Measurements from ENCODE around the gene BRICD5.

DNA sequence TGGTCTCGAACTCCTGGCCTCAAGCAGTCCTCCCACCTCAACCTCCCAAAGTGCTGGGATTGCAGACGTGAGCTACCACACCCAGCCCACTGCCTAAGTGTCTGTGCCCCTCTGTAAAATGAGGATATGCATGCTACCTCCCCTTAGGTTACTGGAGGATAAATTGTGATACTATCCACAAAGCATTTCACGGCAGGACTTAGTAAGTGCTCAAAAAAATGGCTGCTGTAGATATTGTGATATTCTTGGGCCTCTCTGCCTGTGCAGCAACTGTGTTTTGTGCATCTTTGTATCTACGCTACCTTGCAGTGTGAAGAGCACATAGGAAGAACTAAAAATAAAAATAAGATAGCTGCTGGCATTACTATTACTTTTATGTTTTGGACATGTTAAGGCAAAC lies 12.4 kb downstream of the BRICD5 start:
- TF ChIP-seq, protein P1, sequence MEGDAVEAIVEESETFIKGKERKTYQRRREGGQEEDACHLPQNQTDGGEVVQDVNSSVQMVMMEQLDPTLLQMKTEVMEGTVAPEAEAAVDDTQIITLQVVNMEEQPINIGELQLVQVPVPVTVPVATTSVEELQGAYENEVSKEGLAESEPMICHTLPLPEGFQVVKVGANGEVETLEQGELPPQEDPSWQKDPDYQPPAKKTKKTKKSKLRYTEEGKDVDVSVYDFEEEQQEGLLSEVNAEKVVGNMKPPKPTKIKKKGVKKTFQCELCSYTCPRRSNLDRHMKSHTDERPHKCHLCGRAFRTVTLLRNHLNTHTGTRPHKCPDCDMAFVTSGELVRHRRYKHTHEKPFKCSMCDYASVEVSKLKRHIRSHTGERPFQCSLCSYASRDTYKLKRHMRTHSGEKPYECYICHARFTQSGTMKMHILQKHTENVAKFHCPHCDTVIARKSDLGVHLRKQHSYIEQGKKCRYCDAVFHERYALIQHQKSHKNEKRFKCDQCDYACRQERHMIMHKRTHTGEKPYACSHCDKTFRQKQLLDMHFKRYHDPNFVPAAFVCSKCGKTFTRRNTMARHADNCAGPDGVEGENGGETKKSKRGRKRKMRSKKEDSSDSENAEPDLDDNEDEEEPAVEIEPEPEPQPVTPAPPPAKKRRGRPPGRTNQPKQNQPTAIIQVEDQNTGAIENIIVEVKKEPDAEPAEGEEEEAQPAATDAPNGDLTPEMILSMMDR (conservative IDR thresholded peaks at IDR 0.05 in 1 of 2, IDR thresholded peaks at IDR 0.05 in 1 of 2; ENCODE audit: extremely low read depth in 1 of 2, insufficient read depth in 1 of 2, low read depth in 1 of 2, low read length in 2 of 2), result no peak
- no peak for TF ChIP-seq EZH2 (IDR thresholded peaks at IDR 0.05; ENCODE audit: borderline replicate concordance, low read length)
